ENCODE data around the gene TAF11.
"Not testable (repeated sequence)": the region's sequence is repeated elsewhere in the genome, so short reads cannot be mapped to it uniquely, and the experiment has no call there.

Gene TAF11

GRCh38 chr6:34865107-34865506 is 22.7 kb downstream of the TAF11 start:
- no peak for DNase-seq (ENCODE audit: low read depth)

- no peak for DNase-seq (ENCODE audit: low read depth)
Observed at GRCh38 chr6:34864007-34864406, 23.8 kb downstream of the TAF11 start.

DNA sequence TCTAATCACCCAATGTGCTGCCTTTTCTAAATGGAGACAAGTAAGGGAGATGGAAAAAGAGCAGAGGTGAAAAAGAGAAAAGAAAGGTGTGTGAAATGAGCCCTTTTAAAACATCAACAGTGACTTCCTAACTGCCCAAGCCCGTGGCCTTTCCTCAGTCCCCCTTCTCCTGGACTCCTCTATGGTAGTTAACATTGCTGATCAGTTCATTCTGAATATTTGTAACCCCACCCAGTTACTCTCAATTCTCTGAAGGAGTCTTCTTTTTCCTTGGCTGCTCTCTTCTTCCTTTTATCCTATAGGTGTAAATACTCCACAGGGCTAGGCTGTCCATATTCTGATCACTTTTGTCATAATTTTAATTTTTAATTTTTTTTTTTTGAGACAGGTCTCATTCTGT is 27.1 kb downstream of the TAF11 start:
- no peak for DNase-seq (ENCODE audit: low read depth)

- DNase-seq (ENCODE audit: low read depth) = no peak
Observed at GRCh38 chr6:34859951-34860350, 27.9 kb downstream of the TAF11 start.

DNA sequence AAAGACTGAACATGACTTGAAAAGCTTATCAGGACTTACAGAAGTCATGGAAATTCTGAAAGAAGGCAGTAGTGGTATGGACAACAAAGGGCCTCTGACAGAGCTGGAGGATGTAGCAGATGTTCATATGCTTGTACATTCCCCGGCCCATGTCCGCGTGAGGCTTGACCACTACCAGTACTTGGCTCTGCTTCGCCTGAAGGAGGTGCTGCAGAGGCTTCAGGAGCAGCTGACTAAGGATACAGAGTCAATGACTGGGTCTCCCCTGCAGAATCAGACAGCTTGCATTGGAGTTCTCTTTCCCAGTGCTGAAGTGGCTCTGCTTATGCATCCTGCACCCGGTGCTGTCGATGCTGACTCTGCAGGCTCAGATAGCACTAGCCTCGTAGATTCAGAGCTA is 29.2 kb downstream of the TAF11 start:
- DNase-seq (ENCODE audit: low read depth) = no peak

DNA sequence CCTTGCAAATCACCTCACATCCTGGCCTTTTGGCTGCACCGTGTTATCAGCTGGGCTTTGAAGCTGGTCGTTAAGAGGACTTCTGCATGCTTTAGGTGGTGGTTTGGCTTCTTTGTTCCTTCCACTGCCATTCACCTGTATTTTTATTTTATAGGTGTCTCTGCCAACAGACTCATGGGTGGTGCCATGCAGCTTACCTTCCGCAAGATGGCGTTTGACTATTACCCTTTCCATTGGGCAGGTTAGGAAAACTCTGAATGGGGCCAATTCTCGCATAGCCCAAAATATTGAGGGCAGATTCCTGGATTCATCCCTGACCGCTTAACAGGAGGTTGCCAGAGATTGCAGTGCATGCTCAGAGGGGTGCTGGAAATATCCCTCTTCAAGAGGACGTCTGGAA is 32.4 kb downstream of the TAF11 start:
- DNase-seq (ENCODE audit: low read depth) = no peak

GRCh38 chr6:34852406-34853085 is 35.3 kb downstream of the TAF11 start:
- DNase-seq (ENCODE audit: low read depth) = no peak

- no peak for DNase-seq (ENCODE audit: low read depth)
Observed at GRCh38 chr6:34851361-34851760, 36.5 kb downstream of the TAF11 start.

GRCh38 chr6:34849066-34849465 is 38.8 kb downstream of the TAF11 start:
- not testable (repeated sequence) for DNase-seq (ENCODE audit: low read depth)

GRCh38 chr6:34839666-34840352 is 48.0 kb downstream of the TAF11 start:
- DNase-seq (ENCODE audit: low read depth) = no peak

GRCh38 chr6:34837528-34837927 is 50.3 kb downstream of the TAF11 start:
- DNase-seq (ENCODE audit: low read depth) = no peak

DNA sequence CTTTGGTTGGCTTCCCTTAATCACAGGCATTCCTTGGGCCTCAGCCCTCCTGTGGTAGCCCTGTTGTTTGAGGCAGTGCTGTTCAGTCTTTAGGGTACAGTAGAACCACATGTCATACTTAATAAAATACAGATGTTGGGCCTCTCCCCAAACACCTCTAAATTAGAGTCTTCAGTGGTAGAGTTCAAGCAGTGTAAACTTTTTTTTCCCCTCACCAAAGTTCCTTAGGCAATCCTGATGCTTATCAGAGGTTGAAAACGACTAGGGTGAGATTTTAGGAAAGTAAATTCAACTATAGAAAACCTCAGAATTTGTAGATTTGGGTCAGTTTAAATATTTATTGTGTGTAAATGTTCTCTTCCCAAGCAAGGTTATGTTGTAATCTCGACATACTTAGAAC is 51.4 kb downstream of the TAF11 start:
- DNase-seq (ENCODE audit: low read depth) = no peak

GRCh38 chr6:34836008-34836407 is 51.8 kb downstream of the TAF11 start:
- no peak for DNase-seq (ENCODE audit: low read depth)

DNA sequence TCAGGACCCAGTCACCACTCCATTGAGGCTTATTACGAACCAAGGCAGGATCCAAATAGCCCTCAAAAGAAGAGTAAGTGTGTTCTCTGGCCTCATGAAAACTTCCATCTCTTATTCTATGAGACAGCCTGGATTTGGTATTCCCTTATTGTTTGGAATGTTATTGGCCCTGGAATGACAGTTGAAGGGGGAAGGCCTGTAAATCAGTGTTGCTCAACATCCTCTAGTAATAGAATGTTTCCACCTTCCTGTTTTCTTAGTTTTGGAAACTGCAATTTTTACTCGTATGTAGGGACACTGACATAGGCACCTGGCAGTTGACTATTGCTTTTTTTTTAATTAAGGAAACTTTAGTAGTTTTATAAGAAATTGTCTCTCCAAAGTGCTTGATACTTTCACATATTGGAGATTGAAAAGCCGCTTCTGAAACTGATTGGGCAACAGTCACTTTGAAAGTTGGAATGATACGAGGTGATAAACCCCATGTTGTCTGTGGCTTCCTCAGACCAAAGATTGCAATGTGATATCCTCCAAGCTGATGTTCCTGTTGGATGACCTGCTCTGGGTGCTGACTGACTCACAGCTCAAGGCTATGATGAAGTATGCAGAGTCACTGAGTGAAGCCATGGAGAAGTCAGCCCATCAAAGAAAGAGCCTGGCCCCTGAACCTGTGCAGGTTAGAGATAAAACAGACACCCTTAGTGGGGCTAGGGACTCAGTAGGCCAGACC is 52.9 kb downstream of the TAF11 start:
- DNase-seq (ENCODE audit: low read depth) = peak; percentile 34

- DNase-seq (ENCODE audit: low read depth) = no peak
Observed at GRCh38 chr6:34832942-34833341, 54.9 kb downstream of the TAF11 start.

- DNase-seq (ENCODE audit: low read depth) = no peak
Observed at GRCh38 chr6:34829137-34829536, 58.7 kb downstream of the TAF11 start.
